Ishikawa (cell line): ENCODE results near the gene CSTPP1.

Experiments
- CEBPB ChIP-seq: IDR thresholded peaks from 2 replicates; pipeline ENCODE4 v1.6.1; 2012
- CREB1 ChIP-seq: IDR thresholded peaks from 2 replicates; pipeline ENCODE4 v1.6.1; 2012; ENCODE audit warnings: low read depth
- EGR1 ChIP-seq: IDR thresholded peaks from 2 replicates; pipeline ENCODE4 v1.6.1; 2012
- EP300 ChIP-seq: IDR thresholded peaks from 2 replicates; pipeline ENCODE4 v1.6.1; 2012; ENCODE audit warnings: borderline replicate concordance
- FOXM1 ChIP-seq: IDR thresholded peaks from 2 replicates; pipeline ENCODE4 v1.6.1; 2012; ENCODE audit warnings: low read depth, borderline replicate concordance
- NFIC ChIP-seq: IDR thresholded peaks from 2 replicates; pipeline ENCODE4 v1.6.1; 2012
- RAD21 ChIP-seq: IDR thresholded peaks from 2 replicates; pipeline ENCODE4 v1.6.1; 2012; ENCODE audit warnings: low read depth
- TAF1 ChIP-seq: IDR thresholded peaks from 2 replicates; pipeline ENCODE4 v1.6.1; 2012; ENCODE audit warnings: low read depth, mild to moderate bottlenecking
- TCF12 ChIP-seq: IDR thresholded peaks from 2 replicates; pipeline ENCODE4 v1.6.1; 2012; ENCODE audit warnings: low read depth
- TEAD4 ChIP-seq: IDR thresholded peaks from 2 replicates; pipeline ENCODE4 v1.6.1; 2012
- YY1 ChIP-seq: IDR thresholded peaks from 2 replicates; pipeline ENCODE4 v1.6.1; 2012; ENCODE audit warnings: low read depth
- ZBTB7A ChIP-seq: IDR thresholded peaks from 2 replicates; pipeline ENCODE4 v1.6.1; 2012; ENCODE audit warnings: low read depth
- TF ChIP-seq, protein P1 (sequence below): IDR thresholded peaks from 2 replicates; pipeline ENCODE4 v1.6.1; 2012; ENCODE audit warnings: low read depth, mild to moderate bottlenecking
- TF ChIP-seq, protein P2 (sequence below): IDR thresholded peaks from 2 replicates; pipeline ENCODE4 v1.6.1; 2012
- TF ChIP-seq, protein P3 (sequence below): IDR thresholded peaks from 2 replicates; pipeline ENCODE4 v1.6.1; 2012

Gene CSTPP1

DNA sequence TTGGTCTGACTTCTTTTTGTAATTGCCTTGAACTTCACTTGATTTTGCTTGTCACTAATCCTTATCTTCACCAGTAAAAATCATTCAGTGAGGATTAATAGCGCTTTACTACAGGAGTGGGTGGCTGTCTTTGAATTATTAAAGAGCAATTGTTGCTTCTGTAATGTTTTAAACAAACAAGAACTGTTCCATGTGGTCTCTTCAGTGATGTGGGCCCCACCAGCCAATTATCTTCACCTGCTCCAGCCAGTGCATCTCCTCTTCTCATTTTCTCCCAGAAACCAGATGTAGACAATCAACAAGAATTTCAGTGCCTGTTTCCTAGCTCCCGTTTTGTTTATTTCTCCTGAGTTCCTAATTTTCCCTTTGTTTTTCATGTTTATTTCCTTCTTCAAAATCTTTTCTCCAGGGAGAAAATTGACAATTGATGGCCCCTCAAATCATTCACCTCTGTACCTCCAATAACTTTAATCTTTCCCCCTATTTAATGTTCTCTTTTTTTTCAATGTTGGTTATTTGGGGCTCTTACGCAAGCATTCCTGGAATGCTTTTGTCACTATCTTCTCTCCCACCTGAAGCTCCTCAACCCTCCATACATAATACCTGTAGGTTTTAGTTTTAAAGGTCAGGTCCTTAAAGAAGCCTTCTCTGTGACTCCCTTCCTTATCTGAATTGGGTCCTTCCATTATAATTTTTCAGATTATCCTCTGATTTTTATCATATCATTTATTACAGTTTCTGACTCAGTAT, 125.0 kb downstream of the CSTPP1 start:
- TF ChIP-seq CEBPB: peak; percentile 29; the same call in 1 of the 2 replicates
- TF ChIP-seq, protein P1, sequence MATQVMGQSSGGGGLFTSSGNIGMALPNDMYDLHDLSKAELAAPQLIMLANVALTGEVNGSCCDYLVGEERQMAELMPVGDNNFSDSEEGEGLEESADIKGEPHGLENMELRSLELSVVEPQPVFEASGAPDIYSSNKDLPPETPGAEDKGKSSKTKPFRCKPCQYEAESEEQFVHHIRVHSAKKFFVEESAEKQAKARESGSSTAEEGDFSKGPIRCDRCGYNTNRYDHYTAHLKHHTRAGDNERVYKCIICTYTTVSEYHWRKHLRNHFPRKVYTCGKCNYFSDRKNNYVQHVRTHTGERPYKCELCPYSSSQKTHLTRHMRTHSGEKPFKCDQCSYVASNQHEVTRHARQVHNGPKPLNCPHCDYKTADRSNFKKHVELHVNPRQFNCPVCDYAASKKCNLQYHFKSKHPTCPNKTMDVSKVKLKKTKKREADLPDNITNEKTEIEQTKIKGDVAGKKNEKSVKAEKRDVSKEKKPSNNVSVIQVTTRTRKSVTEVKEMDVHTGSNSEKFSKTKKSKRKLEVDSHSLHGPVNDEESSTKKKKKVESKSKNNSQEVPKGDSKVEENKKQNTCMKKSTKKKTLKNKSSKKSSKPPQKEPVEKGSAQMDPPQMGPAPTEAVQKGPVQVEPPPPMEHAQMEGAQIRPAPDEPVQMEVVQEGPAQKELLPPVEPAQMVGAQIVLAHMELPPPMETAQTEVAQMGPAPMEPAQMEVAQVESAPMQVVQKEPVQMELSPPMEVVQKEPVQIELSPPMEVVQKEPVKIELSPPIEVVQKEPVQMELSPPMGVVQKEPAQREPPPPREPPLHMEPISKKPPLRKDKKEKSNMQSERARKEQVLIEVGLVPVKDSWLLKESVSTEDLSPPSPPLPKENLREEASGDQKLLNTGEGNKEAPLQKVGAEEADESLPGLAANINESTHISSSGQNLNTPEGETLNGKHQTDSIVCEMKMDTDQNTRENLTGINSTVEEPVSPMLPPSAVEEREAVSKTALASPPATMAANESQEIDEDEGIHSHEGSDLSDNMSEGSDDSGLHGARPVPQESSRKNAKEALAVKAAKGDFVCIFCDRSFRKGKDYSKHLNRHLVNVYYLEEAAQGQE: no peak

DNA sequence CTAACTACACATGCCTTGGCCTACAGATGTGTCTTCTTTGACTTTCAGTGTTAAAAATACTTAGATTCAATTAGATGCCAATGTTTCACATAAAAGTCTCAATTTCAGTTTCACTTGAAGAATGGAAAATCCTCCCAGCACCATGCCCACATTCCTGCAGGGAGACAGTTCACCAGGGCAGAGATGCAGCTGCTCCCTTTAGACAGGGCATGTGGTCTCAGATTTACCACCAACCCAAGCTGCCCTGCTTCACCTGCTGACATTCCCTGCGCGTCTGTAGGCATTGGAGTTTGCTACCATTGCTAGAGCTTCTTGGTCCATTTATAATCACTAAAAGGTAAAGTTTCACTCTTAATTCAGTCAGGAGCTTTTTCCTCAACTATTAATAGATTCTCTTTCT, 126.2 kb downstream of the CSTPP1 start:
- TF ChIP-seq FOXM1 (no peak), TAF1 (no peak), TCF12 (no peak), CEBPB (no peak), CREB1 (no peak), EGR1 (no peak)
- TF ChIP-seq, protein P1: no peak
- TF ChIP-seq, protein P2, sequence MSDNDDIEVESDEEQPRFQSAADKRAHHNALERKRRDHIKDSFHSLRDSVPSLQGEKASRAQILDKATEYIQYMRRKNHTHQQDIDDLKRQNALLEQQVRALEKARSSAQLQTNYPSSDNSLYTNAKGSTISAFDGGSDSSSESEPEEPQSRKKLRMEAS: no peak
- TF ChIP-seq, protein P3, sequence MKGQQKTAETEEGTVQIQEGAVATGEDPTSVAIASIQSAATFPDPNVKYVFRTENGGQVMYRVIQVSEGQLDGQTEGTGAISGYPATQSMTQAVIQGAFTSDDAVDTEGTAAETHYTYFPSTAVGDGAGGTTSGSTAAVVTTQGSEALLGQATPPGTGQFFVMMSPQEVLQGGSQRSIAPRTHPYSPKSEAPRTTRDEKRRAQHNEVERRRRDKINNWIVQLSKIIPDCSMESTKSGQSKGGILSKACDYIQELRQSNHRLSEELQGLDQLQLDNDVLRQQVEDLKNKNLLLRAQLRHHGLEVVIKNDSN: no peak

DNA sequence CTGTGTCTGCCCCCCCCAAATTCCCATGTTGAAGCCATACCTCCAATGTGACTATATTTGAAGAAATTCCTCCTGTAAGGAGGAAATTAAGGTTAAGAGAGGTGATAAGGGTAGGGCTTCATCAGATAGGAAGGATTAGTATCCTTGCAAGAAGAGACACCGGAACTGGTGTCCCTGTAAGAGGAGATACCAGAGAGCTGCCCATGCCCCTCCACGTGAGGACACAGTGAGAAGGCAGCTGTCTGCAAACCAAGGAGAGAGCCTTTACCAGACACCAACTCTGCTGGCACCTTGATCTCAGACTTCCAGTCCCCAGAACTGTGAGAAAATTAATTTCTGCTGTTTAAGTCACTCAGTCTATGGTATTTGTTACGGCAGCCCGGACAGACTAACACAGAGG, 130.8 kb downstream of the CSTPP1 start:
- TF ChIP-seq FOXM1: no peak

DNA sequence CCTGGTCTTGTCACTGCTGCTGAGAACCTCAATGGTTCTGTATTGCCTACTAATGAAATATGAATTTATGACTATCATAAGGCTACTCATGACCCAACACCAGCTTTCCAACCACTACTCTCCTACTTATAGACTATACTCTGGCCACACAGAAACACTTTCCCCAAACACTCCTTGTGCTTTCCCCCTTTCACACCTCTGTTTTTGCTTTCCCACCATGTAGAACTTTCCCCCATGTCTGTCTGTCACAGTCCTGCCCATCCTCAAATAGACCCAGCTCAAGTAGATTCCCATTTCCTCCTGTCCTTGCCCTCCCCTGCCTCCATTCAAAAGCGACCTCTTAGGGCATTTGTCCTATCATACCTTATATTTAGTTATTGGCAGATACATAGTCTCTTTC, 134.2 kb downstream of the CSTPP1 start:
- TF ChIP-seq TCF12: no peak
- TF ChIP-seq, protein P2: no peak
- TF ChIP-seq ZBTB7A: no peak
- TF ChIP-seq YY1: no peak
- no peak for TF ChIP-seq NFIC
- TF ChIP-seq RAD21: no peak
- TF ChIP-seq TAF1: no peak
- TF ChIP-seq EP300: no peak
- TF ChIP-seq CREB1: no peak
- TF ChIP-seq TEAD4: no peak
- no peak for TF ChIP-seq FOXM1
- no peak for TF ChIP-seq CEBPB
- TF ChIP-seq, protein P3: no peak
- no peak for TF ChIP-seq EGR1
- TF ChIP-seq, protein P1: no peak

DNA sequence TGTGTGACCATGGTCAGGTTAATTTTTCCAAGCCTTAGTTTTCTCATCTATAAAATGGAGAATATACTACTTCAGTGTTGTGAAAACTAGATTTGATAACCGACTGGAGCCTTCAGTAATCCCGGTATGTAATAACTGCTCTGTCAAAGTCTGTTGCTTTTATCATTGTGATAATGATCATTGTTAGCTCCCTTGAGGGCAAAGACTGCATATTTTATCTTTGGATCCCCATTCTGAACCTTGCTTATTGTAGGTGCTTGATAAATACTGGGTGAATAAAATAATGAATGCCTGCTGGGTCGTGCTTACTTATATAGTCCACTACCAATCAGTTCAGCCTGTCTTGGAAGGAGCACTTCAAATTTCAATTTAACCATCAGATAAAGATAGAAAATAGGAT, 134.8 kb downstream of the CSTPP1 start:
- TF ChIP-seq NFIC (no peak), EP300 (no peak), FOXM1 (no peak), CREB1 (no peak), CEBPB (no peak), EGR1 (no peak), YY1 (no peak), TAF1 (no peak)
- TF ChIP-seq, protein P3: no peak
- TF ChIP-seq, protein P2: no peak
